Pulmonary artery endothelial cell (primary cell): ENCODE measurements around the gene WIZ. TPM values are rescaled to one million over a fixed set of nuclear protein-coding genes. Genes with fewer than 3 reads are reported as not detected.

Experiments used
- DNase-seq: peaks from one replicate; pipeline ENCODE4 v3.0.0-alpha.2; 2011; ENCODE audit warnings: low read depth, low spot score
- total RNA-seq: library from RNA; depleted of rRNA; stranded (reverse); fragments of >200 nt; gene quantifications from 2 replicates; pipeline ENCODE4 v1.2.3, GENCODE V29; 2014

The WIZ gene
- total RNA-seq, 1 donor from 2014 or later: 8.5 TPM

- no peak for DNase-seq
Observed at GRCh38 chr19:15430526-15431120, 19.1 kb downstream of the WIZ start.

GRCh38 chr19:15429825-15430467 is 19.8 kb downstream of the WIZ start:
- DNase-seq: no peak

- no peak for DNase-seq
Observed at GRCh38 chr19:15428956-15429824, 20.6 kb downstream of the WIZ start.

GRCh38 chr19:15427991-15428471 is 21.7 kb downstream of the WIZ start:
- DNase-seq: no peak

GRCh38 chr19:15427350-15427700 is 22.4 kb downstream of the WIZ start:
- no peak for DNase-seq

- no peak for DNase-seq
Observed at GRCh38 chr19:15426485-15427349, 23.0 kb downstream of the WIZ start.

- no peak for DNase-seq
Observed at GRCh38 chr19:15425321-15425950, 24.3 kb downstream of the WIZ start.

- no peak for DNase-seq
Observed at GRCh38 chr19:15424692-15425272, 25.0 kb downstream of the WIZ start.

- DNase-seq: no peak
Observed at GRCh38 chr19:15424121-15424520, 25.6 kb downstream of the WIZ start.

GRCh38 chr19:15423130-15423529 is 26.6 kb downstream of the WIZ start:
- DNase-seq: no peak

GRCh38 chr19:15422296-15423075 is 27.3 kb downstream of the WIZ start:
- no peak for DNase-seq

- DNase-seq: no peak
Observed at GRCh38 chr19:15421721-15422260, 28.0 kb downstream of the WIZ start.

- DNase-seq: no peak
Observed at GRCh38 chr19:15421136-15421695, 28.5 kb downstream of the WIZ start.

- no peak for DNase-seq
Observed at GRCh38 chr19:15419413-15420025, 30.2 kb downstream of the WIZ start.

- peak; percentile 99 for DNase-seq
Observed at GRCh38 chr19:15418579-15419412, 31.0 kb downstream of the WIZ start, which contains the start of gene AKAP8L. AKAP8L (minus strand) TSS chr19:15418988; CDS start chr19:15418923, 65 bp downstream.

GRCh38 chr19:15418231-15418578 is 31.6 kb downstream of the WIZ start:
- no peak for DNase-seq

GRCh38 chr19:15417699-15418098 is 32.1 kb downstream of the WIZ start:
- DNase-seq: no peak

- no peak for DNase-seq
Observed at GRCh38 chr19:15412832-15413231, 36.9 kb downstream of the WIZ start.
